Measurements from ENCODE around the gene LY6G6D. TPM values are rescaled to one million over a fixed set of nuclear protein-coding genes. Genes with fewer than 3 reads are reported as not detected.

LY6G6D gene
- total and polyA plus RNA-seq, 2 of the 13 experiments (the other 11 are each of a cell fraction or from before 2014, with no cell fraction given): not detected

GRCh38 chr6:31665501-31666336 is 49.4 kb upstream of the LY6G6D start, which contains the start of gene CSNK2B (continued):
- TF ChIP-seq LRRFIP1 (CRISPR knock-in tag; conservative IDR thresholded peaks at IDR 0.05): no peak; the same call in 1 of the 2 replicates
- TF ChIP-seq ZNF224 (CRISPR knock-in tag; IDR thresholded peaks at IDR 0.05): peak; percentile 79
- no peak for TF ChIP-seq ZNF282 (IDR thresholded peaks at IDR 0.05; ENCODE audit: partially characterized antibody)
- TF ChIP-seq EHMT2 (IDR thresholded peaks at IDR 0.05; ENCODE audit: borderline replicate concordance, low read depth, low read length): no peak
- TF ChIP-seq HHEX (CRISPR knock-in tag; IDR thresholded peaks at IDR 0.05): no peak
- TF ChIP-seq TFAP4 (IDR thresholded peaks at IDR 0.05; ENCODE audit: borderline replicate concordance, low read depth): peak; percentile 40; the same call in 1 of the 2 replicates
- TF ChIP-seq ZNF292 (CRISPR knock-in tag; IDR thresholded peaks at IDR 0.05; ENCODE audit: borderline replicate concordance, low read depth): no peak
- no peak; the same call in 1 of the 2 replicates for TF ChIP-seq HMG20A (CRISPR knock-in tag; IDR thresholded peaks at IDR 0.05; ENCODE audit: borderline replicate concordance)
- TF ChIP-seq CSRNP1 (CRISPR knock-in tag; IDR thresholded peaks at IDR 0.05): peak; percentile 94
- TF ChIP-seq HBP1 (CRISPR knock-in tag; IDR thresholded peaks at IDR 0.05; ENCODE audit: low read depth): peak; percentile 21; the same call in 1 of the 2 replicates
- no peak for TF ChIP-seq SOX6 (IDR thresholded peaks at IDR 0.05)
- no peak; the same call in 1 of the 2 replicates for TF ChIP-seq SOX6 (CRISPR knock-in tag; IDR thresholded peaks at IDR 0.05)
- TF ChIP-seq ARID3A (IDR thresholded peaks at IDR 0.05; ENCODE audit: low read depth, low read length): no peak; the same call in 1 of the 2 replicates
- TF ChIP-seq ZFYVE20 (CRISPR knock-in tag; IDR thresholded peaks at IDR 0.05; ENCODE audit: borderline replicate concordance, low read depth): 0 out of 2 replicates have a peak, but pooled peaks have one; percentile 60
- TF ChIP-seq ZNF556 (CRISPR knock-in tag; IDR thresholded peaks at IDR 0.05; ENCODE audit: borderline replicate concordance): no peak
- no peak; the same call in 1 of the 2 replicates for TF ChIP-seq ZNF567 (CRISPR knock-in tag; IDR thresholded peaks at IDR 0.05; ENCODE audit: borderline replicate concordance)
- TF ChIP-seq HOXA7 (CRISPR knock-in tag; IDR thresholded peaks at IDR 0.05): no peak
- TF ChIP-seq PRMT3 (CRISPR knock-in tag; IDR thresholded peaks at IDR 0.05; ENCODE audit: borderline replicate concordance, low read depth): no peak
- peak; percentile 86 for TF ChIP-seq SRY (CRISPR knock-in tag; IDR thresholded peaks at IDR 0.05)
- no peak; the same call in 1 of the 2 replicates for TF ChIP-seq ZNF543 (CRISPR knock-in tag; IDR thresholded peaks at IDR 0.05)

Measured in HepG2 (cell line).